ENCODE measurements around the gene ARHGDIA. TPM values are rescaled to one million over a fixed set of nuclear protein-coding genes. Genes with fewer than 3 reads are reported as not detected.

Gene ARHGDIA
- polyA plus RNA-seq, 1 donor from 2014 or later: 16.1 TPM

- Histone ChIP-seq H4K20me1 (ENCODE audit: insufficient read depth) (no peaks in the 10 kb centered on the region), H2AFZ (ENCODE audit: low read depth, low read length) (no peak overlapping the region)
Observed at GRCh38 chr17:81846743-81847689, 24.1 kb downstream of the ARHGDIA start.

More at GRCh38 chr17:81846743-81847689, 24.1 kb downstream of the ARHGDIA start:
- Histone ChIP-seq H3K4me3 (ENCODE audit: low read length) (no peak overlapping the region), H3K9me2 (ENCODE audit: insufficient read depth, low read length) (no peaks in the 10 kb centered on the region), H3F3A (ENCODE audit: insufficient read depth, low read length, poor library complexity, severe bottlenecking) (no peaks in the 10 kb centered on the region), H3K79me2 (replicated peaks; ENCODE audit: insufficient read depth, low read length) (no peaks in the 10 kb centered on the region), H3K4me2 (ENCODE audit: low read length) (no peak overlapping the region), H3K27me3 (ENCODE audit: insufficient read depth, low read depth, low read length) (no peaks in the 10 kb centered on the region), H3K36me3 (ENCODE audit: insufficient read depth, low read length) (peaks cover 4% of the 10 kb centered on the region), H3K27ac (ENCODE audit: low read length) (no peak overlapping the region), H3K9me3 (ENCODE audit: low read length) (no peaks in the 10 kb centered on the region), H3K9ac (ENCODE audit: low read length) (no peak overlapping the region)
- no peak for TF ChIP-seq POLR2AphosphoS5 (IDR thresholded peaks at IDR 0.05)
- TF ChIP-seq CTCF (IDR thresholded peaks at IDR 0.05; ENCODE audit: poor library complexity, severe bottlenecking): no peak
- TF ChIP-seq RAD21 (conservative IDR thresholded peaks at IDR 0.05): no peak
- TF ChIP-seq EZH2 (IDR thresholded peaks at IDR 0.05; ENCODE audit: borderline replicate concordance, insufficient read depth, low read length, poor library complexity, severe bottlenecking): no peak
- TF ChIP-seq TAF1 (IDR thresholded peaks at IDR 0.05; ENCODE audit: low read depth): no peak
- no peak for TF ChIP-seq EP300 (conservative IDR thresholded peaks at IDR 0.05; ENCODE audit: poor library complexity, severe bottlenecking)
- TF ChIP-seq MXI1 (conservative IDR thresholded peaks at IDR 0.05; ENCODE audit: poor library complexity, severe bottlenecking): no peak
- no peak for TF ChIP-seq REST (IDR thresholded peaks at IDR 0.05; ENCODE audit: borderline replicate concordance)
- TF ChIP-seq SMC3 (conservative IDR thresholded peaks at IDR 0.05; ENCODE audit: poor library complexity): no peak
